ENCODE results near the gene STARD9. TPM values are rescaled to one million over a fixed set of nuclear protein-coding genes. Genes with fewer than 3 reads are reported as not detected.
A peak's percentile ranks its signal among the peaks of the same experiment; 100 is the strongest.

STARD9 gene
- total and polyA plus RNA-seq, 2 of the 4 experiments (the other 2 are of a cell fraction), result 2.0 to 3.2 TPM

DNA sequence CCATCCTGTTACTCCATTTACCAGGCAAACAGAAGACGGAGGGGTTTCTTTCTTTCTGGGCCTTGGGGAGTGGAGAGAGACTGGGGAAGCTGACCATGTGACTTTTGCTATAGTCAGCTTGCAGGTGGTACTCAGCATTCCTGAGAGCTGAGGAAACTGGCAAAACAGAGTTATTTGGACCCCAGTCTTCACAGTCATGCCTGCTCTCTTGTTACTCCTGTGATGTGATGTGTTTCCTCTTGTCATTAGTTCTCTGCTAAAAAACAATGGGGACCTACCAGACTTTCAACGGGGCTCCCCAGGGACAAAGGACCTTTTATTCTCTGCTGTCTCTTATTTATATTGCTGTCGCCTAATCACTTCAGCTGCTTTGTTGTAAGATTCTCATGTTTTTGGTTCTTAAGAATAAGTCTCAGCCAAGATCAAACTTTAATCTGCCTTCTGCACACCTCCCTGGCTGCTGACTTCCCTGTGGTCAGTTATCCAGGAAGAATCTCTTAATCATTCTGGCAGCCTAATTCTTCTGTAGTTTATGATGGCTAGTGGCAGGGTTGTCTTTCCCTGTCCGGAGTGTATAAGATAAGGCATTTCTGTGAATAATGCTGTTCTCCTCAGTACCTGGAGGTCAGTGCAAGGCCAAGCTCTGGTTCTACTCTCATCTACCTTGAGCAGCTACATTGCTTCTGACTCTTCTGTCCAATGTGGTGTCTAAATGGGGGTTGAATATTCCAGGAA lies 8.8 kb downstream of the STARD9 start:
- DNase-seq (peak; percentile 49), ATAC-seq (ENCODE audit: low read depth) (no peak; the same call in 1 of the 2 replicates)
- H3K14ac ChIP-seq (replicated peaks; ENCODE audit: low read depth, low read length), result 0 out of 2 replicates have a peak overlapping the region, but pooled peaks have one; percentile 2
- peaks cover 9% of the 10 kb centered on the region for H3K4me1 ChIP-seq (ENCODE audit: control insufficient read depth, insufficient read depth, low read length)
- in situ Hi-C loops (cut with MboI; ENCODE audit: low sequenced_read_pairs), result no loop called here
- H2BK5ac ChIP-seq (ENCODE audit: low read depth, low read length, poor library complexity, severe bottlenecking), result no peak overlapping the region
- no TSS peak for BruUV-seq (replicated peaks)
- H4K91ac ChIP-seq (ENCODE audit: insufficient read depth, low read depth, low read length), result no peak overlapping the region
- H3K4me3 ChIP-seq (ENCODE audit: insufficient read depth, low read depth, low read length), result no peak overlapping the region
- no peak for TF ChIP-seq POLR2A (IDR thresholded peaks at IDR 0.05; ENCODE audit: low read depth, low read length)
- TF ChIP-seq, protein P1, sequence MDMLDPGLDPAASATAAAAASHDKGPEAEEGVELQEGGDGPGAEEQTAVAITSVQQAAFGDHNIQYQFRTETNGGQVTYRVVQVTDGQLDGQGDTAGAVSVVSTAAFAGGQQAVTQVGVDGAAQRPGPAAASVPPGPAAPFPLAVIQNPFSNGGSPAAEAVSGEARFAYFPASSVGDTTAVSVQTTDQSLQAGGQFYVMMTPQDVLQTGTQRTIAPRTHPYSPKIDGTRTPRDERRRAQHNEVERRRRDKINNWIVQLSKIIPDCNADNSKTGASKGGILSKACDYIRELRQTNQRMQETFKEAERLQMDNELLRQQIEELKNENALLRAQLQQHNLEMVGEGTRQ (IDR thresholded peaks at IDR 0.05; ENCODE audit: low read depth, low read length), result 0 out of 2 replicates have a peak, but pooled peaks have one; percentile 20
- POLR2A ChIA-PET (ENCODE audit: unreplicated experiment), result no interaction called here
- intact Hi-C loops (cut with micrococcal nuclease), result no loop called here
- H2AK9ac ChIP-seq (replicated peaks; ENCODE audit: low read depth, low read length, poor library complexity), result no peak overlapping the region
- H2AFZ ChIP-seq (replicated peaks; ENCODE audit: low read length, poor library complexity), result peak overlapping the region; percentile 64
- peaks cover 21 to 67% of the 10 kb centered on the region in 2 experiments; a peak in 3 of 4 replicates for H3K79me1 ChIP-seq (ENCODE audit: low read depth in 1 of 2, low read length in 2 of 2)
- no peak overlapping the region; the same call in 1 of the 2 replicates for H3K23ac ChIP-seq (ENCODE audit: low read depth, low read length)
- no peak overlapping the region for H3K27ac ChIP-seq (ENCODE audit: insufficient read depth, low read length)
- H4K20me1 ChIP-seq (ENCODE audit: insufficient read depth, low read length), result peaks cover 4% of the 10 kb centered on the region; the same call in 1 of the 2 replicates
- dilution Hi-C loops (cut with HindIII; ENCODE audit: low sequenced_read_pairs, unreplicated experiment), result no loop called here
- no peak overlapping the region for H4K8ac ChIP-seq (ENCODE audit: low read depth in 2 of 2, low read length in 2 of 2)
- H3K18ac ChIP-seq (ENCODE audit: low read depth, low read length), result no peak overlapping the region
- peak overlapping the region; percentile 56; the same call in 1 of the 2 replicates for H2AK5ac ChIP-seq (ENCODE audit: low read depth, low read length)
- CTCF ChIA-PET, result no interaction called here
- H3K56ac ChIP-seq (ENCODE audit: extremely low read depth, insufficient read depth, low read length), result no peak overlapping the region
- H3K4me2 ChIP-seq (ENCODE audit: low read depth, low read length), result no peak overlapping the region
- H3K36me3 ChIP-seq (ENCODE audit: control insufficient read depth, insufficient read depth, low read length), result peaks cover 3% of the 10 kb centered on the region; the same call in 1 of the 2 replicates
- no peaks in the 10 kb centered on the region for H3K27me3 ChIP-seq (ENCODE audit: control insufficient read depth, insufficient read depth, low read length)
- 0 out of 2 replicates have a peak overlapping the region, but pooled peaks have one; percentile 28 for H3K9ac ChIP-seq (ENCODE audit: low read depth, low read length)
- WGBS, 2 experiments (ENCODE audit: extremely low coverage in 2 of 2, insufficient read length in 1 of 2), result no CpG with 5 or more reads among the region's 4 CpGs
- no peak overlapping the region for H2BK20ac ChIP-seq (ENCODE audit: low read depth, low read length)
- no peak overlapping the region for H2BK15ac ChIP-seq (ENCODE audit: low read depth, low read length)
- H3K9me1 ChIP-seq (ENCODE audit: insufficient read depth, low read length), result peaks cover 15% of the 10 kb centered on the region; the same call in 1 of the 2 replicates
- H4K5ac ChIP-seq (ENCODE audit: low read depth, low read length), result no peak overlapping the region
- H3K9me3 ChIP-seq (ENCODE audit: control insufficient read depth, insufficient read depth, low read length), result no peaks in the 10 kb centered on the region
- no peak overlapping the region for H2BK120ac ChIP-seq (ENCODE audit: low read depth, low read length)
- no peak overlapping the region for H3K4ac ChIP-seq (ENCODE audit: low read depth, low read length)

Measured in IMR-90 (cell line).